Measurements from ENCODE around the gene CTPS2. TPM values are rescaled to one million over a fixed set of nuclear protein-coding genes. Genes with fewer than 3 reads are reported as not detected.

CTPS2 gene
- total RNA-seq, 1 donor from 2014 or later, result 78.1 TPM

DNA sequence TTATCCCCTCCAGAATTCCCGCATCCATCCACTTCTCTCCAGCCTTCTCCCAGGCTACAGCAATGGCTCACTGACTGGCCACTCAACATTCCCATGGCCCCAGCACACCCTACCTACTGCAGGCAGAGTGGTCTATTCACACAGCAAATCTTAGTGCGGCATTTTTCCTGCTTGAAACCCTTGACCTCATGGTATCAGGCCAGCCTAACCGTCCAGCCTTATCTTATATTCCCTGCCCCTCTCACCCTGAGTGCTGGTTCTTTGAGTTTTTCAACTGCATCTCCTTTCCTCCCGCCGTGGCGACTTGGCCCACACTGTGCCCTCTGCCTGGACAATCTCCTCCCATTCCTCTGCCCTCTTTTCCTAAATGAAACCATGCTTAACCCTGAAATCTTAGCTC is 72.5 kb downstream of the CTPS2 start:
- no peaks in the 10 kb centered on the region for H3K9me3 Mint-ChIP-seq
- H3K27me3 Mint-ChIP-seq (ENCODE audit: low read depth), result no peaks in the 10 kb centered on the region
- no peak overlapping the region for H3K4me3 Mint-ChIP-seq
- no peaks in the 10 kb centered on the region for H3K4me1 Mint-ChIP-seq
- no peak overlapping the region for H3K27ac Mint-ChIP-seq
- H3K36me3 Mint-ChIP-seq, result peaks cover 55% of the 10 kb centered on the region
- DNase-seq (ENCODE audit: low spot score in 2 of 2, unreplicated experiment in 2 of 2), result no peak
- TF ChIP-seq, protein P1, sequence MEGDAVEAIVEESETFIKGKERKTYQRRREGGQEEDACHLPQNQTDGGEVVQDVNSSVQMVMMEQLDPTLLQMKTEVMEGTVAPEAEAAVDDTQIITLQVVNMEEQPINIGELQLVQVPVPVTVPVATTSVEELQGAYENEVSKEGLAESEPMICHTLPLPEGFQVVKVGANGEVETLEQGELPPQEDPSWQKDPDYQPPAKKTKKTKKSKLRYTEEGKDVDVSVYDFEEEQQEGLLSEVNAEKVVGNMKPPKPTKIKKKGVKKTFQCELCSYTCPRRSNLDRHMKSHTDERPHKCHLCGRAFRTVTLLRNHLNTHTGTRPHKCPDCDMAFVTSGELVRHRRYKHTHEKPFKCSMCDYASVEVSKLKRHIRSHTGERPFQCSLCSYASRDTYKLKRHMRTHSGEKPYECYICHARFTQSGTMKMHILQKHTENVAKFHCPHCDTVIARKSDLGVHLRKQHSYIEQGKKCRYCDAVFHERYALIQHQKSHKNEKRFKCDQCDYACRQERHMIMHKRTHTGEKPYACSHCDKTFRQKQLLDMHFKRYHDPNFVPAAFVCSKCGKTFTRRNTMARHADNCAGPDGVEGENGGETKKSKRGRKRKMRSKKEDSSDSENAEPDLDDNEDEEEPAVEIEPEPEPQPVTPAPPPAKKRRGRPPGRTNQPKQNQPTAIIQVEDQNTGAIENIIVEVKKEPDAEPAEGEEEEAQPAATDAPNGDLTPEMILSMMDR (IDR thresholded peaks at IDR 0.05; ENCODE audit: unreplicated experiment), result no peak

DNA sequence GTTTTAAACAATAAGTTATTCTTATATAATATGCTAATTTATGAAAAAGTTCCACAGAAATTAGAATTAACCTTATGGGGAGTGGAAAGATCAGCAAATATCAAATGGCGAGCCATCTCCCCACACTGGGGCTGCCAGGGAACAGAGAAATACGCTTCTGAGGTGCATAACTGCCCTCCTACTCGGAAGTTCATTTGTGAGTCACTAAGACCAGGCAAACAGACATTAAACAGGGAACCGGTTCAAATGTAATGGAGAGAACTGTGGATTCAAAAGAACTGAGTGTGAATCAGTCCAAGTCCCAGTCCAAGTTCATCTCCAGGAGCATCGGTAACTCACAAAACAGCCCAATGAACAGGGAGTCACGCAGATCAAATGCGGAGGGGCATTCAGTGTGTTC is 73.9 kb downstream of the CTPS2 start:
- H3K4me3 Mint-ChIP-seq, result no peak overlapping the region
- no peak for DNase-seq (ENCODE audit: low spot score in 2 of 2, unreplicated experiment in 2 of 2)
- peaks cover 52% of the 10 kb centered on the region for H3K36me3 Mint-ChIP-seq
- H3K9me3 Mint-ChIP-seq, result no peaks in the 10 kb centered on the region
- peaks cover 2% of the 10 kb centered on the region for H3K4me1 Mint-ChIP-seq
- TF ChIP-seq, protein P1 (IDR thresholded peaks at IDR 0.05; ENCODE audit: unreplicated experiment), result no peak
- H3K27me3 Mint-ChIP-seq (ENCODE audit: low read depth), result no peaks in the 10 kb centered on the region
- no peak overlapping the region for H3K27ac Mint-ChIP-seq

DNA sequence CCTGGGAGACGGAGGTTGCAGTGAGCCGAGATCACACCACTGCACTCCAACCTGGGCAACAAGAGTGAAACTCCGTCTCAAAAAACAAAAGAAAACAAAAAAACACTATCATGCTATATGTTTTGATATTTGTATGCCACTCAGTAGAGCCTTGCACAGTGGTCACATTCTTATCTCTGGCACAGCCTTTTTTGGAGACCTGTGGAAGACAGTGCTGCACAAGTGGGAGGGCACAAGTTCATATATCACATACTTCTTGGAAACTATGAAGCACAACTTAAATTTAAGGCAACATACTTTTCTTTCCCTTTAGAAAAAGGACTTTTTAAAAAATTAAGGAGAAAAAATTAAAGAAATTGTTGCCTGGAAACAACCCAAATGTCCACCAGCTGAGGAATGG is 76.9 kb downstream of the CTPS2 start:
- H3K9me3 Mint-ChIP-seq, result no peaks in the 10 kb centered on the region
- DNase-seq (ENCODE audit: low spot score in 2 of 2, unreplicated experiment in 2 of 2), result no peak
- peaks cover 47% of the 10 kb centered on the region for H3K36me3 Mint-ChIP-seq
- no peak overlapping the region for H3K27ac Mint-ChIP-seq
- TF ChIP-seq, protein P1 (IDR thresholded peaks at IDR 0.05; ENCODE audit: unreplicated experiment), result no peak
- no peak overlapping the region for H3K4me3 Mint-ChIP-seq
- peaks cover 2% of the 10 kb centered on the region for H3K4me1 Mint-ChIP-seq
- no peaks in the 10 kb centered on the region for H3K27me3 Mint-ChIP-seq (ENCODE audit: low read depth)

DNA sequence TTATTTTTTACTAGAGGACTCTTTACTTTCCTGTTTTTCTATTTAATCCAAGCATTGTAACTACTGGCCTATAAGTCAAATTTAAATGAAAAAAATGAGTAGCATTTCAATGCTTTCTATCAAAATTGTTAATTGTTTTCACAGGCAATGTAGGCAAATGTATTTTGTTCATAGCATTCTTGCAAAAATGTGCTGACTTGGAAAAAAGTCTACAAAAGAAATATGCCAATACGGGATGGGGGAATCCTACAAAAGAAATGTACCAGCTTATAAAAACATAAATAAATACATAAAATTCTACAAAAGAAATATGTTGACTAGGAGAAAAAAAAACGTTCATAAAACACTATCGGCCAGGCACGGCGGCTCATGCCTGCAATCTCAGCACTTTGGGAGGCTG is 77.4 kb downstream of the CTPS2 start:
- no peaks in the 10 kb centered on the region for H3K9me3 Mint-ChIP-seq
- peaks cover 2% of the 10 kb centered on the region for H3K4me1 Mint-ChIP-seq
- H3K27me3 Mint-ChIP-seq (ENCODE audit: low read depth), result no peaks in the 10 kb centered on the region
- H3K27ac Mint-ChIP-seq, result no peak overlapping the region
- peaks cover 43% of the 10 kb centered on the region for H3K36me3 Mint-ChIP-seq
- no peak for DNase-seq (ENCODE audit: low spot score in 2 of 2, unreplicated experiment in 2 of 2)
- TF ChIP-seq, protein P1 (IDR thresholded peaks at IDR 0.05; ENCODE audit: unreplicated experiment), result no peak
- no peak overlapping the region for H3K4me3 Mint-ChIP-seq

DNA sequence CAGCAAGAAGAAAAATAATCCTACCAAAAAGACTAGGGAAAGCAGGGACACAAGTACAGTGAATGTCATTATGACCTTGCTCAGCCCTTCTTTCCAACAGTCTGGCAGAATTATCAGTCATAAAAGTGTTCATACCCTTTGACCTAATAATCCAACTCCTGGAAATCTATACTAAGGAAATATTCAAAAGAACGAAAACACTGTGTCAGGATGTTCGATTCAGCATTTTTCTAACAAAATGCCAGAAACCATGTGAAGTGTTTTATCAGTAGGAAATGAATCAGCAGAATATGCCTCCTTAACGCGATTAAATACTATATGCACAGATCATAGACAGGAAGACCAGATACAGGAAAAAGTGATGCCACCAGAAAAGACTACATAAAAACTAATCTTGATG is 78.7 kb downstream of the CTPS2 start:
- no peak overlapping the region for H3K27ac Mint-ChIP-seq
- DNase-seq (ENCODE audit: low spot score in 2 of 2, unreplicated experiment in 2 of 2), result no peak
- H3K36me3 Mint-ChIP-seq, result peaks cover 42% of the 10 kb centered on the region
- no peak overlapping the region for H3K4me3 Mint-ChIP-seq
- TF ChIP-seq, protein P1 (IDR thresholded peaks at IDR 0.05; ENCODE audit: unreplicated experiment), result no peak
- H3K27me3 Mint-ChIP-seq (ENCODE audit: low read depth), result no peaks in the 10 kb centered on the region
- H3K4me1 Mint-ChIP-seq, result peaks cover 15% of the 10 kb centered on the region
- H3K9me3 Mint-ChIP-seq, result no peaks in the 10 kb centered on the region

DNA sequence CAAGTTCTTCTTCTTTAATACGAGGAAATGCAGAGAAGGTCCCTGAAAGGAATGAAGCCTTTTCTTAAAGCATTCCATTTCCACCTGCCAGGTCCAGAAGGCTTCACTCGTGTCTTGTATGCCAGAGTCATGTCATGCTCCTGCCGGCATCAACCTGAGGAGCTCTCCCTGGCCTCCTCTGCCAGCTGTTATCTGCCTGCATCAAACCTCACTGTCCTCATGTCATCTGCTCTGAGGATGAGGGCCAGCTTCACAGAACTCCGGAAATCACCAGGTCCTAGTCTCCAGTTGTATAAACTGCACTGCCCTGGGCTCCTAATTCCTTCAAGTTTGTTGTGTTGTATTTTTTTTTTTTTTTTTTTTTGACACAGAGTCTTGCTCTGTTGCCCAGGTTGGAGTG is 82.6 kb downstream of the CTPS2 start:
- no peak overlapping the region for H3K4me3 Mint-ChIP-seq
- H3K9me3 Mint-ChIP-seq, result no peaks in the 10 kb centered on the region
- TF ChIP-seq, protein P1 (IDR thresholded peaks at IDR 0.05; ENCODE audit: unreplicated experiment), result no peak
- H3K4me1 Mint-ChIP-seq, result peaks cover 18% of the 10 kb centered on the region
- no peak for DNase-seq (ENCODE audit: low spot score in 2 of 2, unreplicated experiment in 2 of 2)
- H3K36me3 Mint-ChIP-seq, result peaks cover 34% of the 10 kb centered on the region
- peak overlapping the region; percentile 17 for H3K27ac Mint-ChIP-seq
- H3K27me3 Mint-ChIP-seq (ENCODE audit: low read depth), result no peaks in the 10 kb centered on the region
